Measurements from ENCODE around the gene ANGPT4. TPM values are rescaled to one million over a fixed set of nuclear protein-coding genes. Genes with fewer than 3 reads are reported as not detected.

The ANGPT4 gene
- polyA plus RNA-seq, 1 experiment, result not detected

DNA sequence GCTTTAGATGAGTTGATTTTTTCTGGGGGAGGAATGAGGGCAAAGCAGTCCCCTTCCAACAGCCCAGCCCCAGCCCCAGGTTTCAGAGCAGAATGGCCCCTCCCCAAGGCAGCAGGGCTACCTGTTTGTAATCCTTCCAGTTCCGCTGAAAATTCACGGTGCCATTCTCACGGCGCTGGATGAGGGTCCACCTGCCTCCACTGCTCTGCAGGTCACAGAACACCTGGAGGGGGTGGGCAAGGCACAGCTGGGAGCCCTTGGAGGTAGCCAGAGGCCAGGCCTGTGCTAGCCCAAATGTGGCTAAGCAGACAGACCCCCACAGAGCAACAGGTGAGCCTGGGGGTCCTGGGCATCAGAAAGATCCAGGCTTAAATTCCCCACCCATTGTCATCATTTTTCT is 36.5 kb downstream of the ANGPT4 start:
- TF ChIP-seq, protein P1, sequence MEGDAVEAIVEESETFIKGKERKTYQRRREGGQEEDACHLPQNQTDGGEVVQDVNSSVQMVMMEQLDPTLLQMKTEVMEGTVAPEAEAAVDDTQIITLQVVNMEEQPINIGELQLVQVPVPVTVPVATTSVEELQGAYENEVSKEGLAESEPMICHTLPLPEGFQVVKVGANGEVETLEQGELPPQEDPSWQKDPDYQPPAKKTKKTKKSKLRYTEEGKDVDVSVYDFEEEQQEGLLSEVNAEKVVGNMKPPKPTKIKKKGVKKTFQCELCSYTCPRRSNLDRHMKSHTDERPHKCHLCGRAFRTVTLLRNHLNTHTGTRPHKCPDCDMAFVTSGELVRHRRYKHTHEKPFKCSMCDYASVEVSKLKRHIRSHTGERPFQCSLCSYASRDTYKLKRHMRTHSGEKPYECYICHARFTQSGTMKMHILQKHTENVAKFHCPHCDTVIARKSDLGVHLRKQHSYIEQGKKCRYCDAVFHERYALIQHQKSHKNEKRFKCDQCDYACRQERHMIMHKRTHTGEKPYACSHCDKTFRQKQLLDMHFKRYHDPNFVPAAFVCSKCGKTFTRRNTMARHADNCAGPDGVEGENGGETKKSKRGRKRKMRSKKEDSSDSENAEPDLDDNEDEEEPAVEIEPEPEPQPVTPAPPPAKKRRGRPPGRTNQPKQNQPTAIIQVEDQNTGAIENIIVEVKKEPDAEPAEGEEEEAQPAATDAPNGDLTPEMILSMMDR (IDR thresholded peaks at IDR 0.05; ENCODE audit: low read depth, low read length), result no peak
- Histone ChIP-seq H3K27ac (ENCODE audit: low read depth, low read length) (no peak overlapping the region), H3K27me3 (ENCODE audit: control insufficient read depth, insufficient read depth, low read length) (no peaks in the 10 kb centered on the region), H3K9me3 (ENCODE audit: control insufficient read depth, insufficient read depth, low read length) (no peaks in the 10 kb centered on the region), H3K4me3 (ENCODE audit: low read depth, low read length) (no peak overlapping the region)
- POLR2A ChIA-PET, result no interaction called here
- DNase-seq (ENCODE audit: low read depth, low spot score), result no peak
- CTCF ChIA-PET, result interaction anchor here (1.0 to 1.2 kb wide), 2 partner anchors 61 to 76 kb away, joined by 4 read pairs; no protein-coding TSS in a partner anchor

- Histone ChIP-seq H3K27ac (ENCODE audit: low read depth, low read length) (no peak overlapping the region), H3K4me3 (ENCODE audit: low read depth, low read length) (no peak overlapping the region), H3K27me3 (ENCODE audit: control insufficient read depth, insufficient read depth, low read length) (no peaks in the 10 kb centered on the region), H3K9me3 (ENCODE audit: control insufficient read depth, insufficient read depth, low read length) (no peaks in the 10 kb centered on the region)
- TF ChIP-seq, protein P1 (IDR thresholded peaks at IDR 0.05; ENCODE audit: low read depth, low read length), result no peak
- no peak for DNase-seq (ENCODE audit: low read depth, low spot score)
- ChIA-PET POLR2A (no interaction called here), CTCF (interaction anchor here (1.0 to 1.2 kb wide), 2 partner anchors 60 to 77 kb away, joined by 4 read pairs; no protein-coding TSS in a partner anchor)
Observed at GRCh38 chr20:878511-879307, 37.4 kb downstream of the ANGPT4 start.

DNA sequence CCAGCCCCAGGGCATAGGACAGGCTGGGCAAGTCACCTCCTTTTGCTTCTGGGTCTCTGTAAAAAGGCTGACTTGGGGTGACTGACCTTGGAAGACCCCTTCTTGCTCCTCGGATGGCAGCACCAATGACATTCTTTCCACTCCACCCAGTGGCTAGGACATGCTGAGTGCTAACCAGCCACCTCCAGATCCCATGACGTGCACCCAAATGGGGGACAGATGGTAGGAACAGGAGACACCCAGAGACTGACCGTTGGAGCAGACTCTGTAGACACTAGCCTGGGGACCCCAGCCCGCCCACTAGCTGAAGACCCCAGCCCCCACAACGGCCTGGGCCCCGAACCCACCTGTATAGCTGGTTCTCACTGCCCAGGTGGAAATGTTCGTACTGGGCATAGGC is 38.3 kb downstream of the ANGPT4 start:
- H3K4me3 ChIP-seq (ENCODE audit: low read depth, low read length), result no peak overlapping the region
- no peaks in the 10 kb centered on the region for H3K27me3 ChIP-seq (ENCODE audit: control insufficient read depth, insufficient read depth, low read length)
- ChIA-PET POLR2A (no interaction called here), CTCF (no interaction called here)
- no peaks in the 10 kb centered on the region for H3K9me3 ChIP-seq (ENCODE audit: control insufficient read depth, insufficient read depth, low read length)
- TF ChIP-seq, protein P1 (IDR thresholded peaks at IDR 0.05; ENCODE audit: low read depth, low read length), result no peak
- no peak for DNase-seq (ENCODE audit: low read depth, low spot score)
- H3K27ac ChIP-seq (ENCODE audit: low read depth, low read length), result no peak overlapping the region

DNA sequence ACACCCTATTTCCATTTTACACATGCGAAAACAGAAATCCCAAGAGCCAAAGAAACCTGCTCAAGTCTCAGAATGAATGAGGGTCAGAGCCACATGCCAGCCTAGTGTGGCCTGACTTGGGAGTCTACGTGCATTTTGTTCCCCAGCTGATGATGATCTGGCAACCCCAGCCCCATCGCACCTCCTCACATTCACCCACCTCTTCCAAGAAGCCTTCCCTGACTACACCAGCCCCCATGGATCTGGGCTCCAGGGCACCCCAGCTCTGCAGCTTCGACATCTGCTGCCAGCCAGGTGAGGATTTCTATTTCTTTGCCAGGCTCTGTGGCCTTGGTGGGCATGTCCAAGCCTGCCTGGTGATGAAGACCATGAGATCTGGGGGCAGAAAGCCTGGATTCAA is 41.0 kb downstream of the ANGPT4 start:
- ChIA-PET POLR2A (no interaction called here), CTCF (no interaction called here)
- H3K9me3 ChIP-seq (ENCODE audit: control insufficient read depth, insufficient read depth, low read length), result no peaks in the 10 kb centered on the region
- DNase-seq (ENCODE audit: low read depth, low spot score), result no peak
- TF ChIP-seq, protein P1 (IDR thresholded peaks at IDR 0.05; ENCODE audit: low read depth, low read length), result no peak
- H3K27ac ChIP-seq (ENCODE audit: low read depth, low read length), result no peak overlapping the region
- no peak overlapping the region for H3K4me3 ChIP-seq (ENCODE audit: low read depth, low read length)
- no peaks in the 10 kb centered on the region for H3K27me3 ChIP-seq (ENCODE audit: control insufficient read depth, insufficient read depth, low read length)

DNA sequence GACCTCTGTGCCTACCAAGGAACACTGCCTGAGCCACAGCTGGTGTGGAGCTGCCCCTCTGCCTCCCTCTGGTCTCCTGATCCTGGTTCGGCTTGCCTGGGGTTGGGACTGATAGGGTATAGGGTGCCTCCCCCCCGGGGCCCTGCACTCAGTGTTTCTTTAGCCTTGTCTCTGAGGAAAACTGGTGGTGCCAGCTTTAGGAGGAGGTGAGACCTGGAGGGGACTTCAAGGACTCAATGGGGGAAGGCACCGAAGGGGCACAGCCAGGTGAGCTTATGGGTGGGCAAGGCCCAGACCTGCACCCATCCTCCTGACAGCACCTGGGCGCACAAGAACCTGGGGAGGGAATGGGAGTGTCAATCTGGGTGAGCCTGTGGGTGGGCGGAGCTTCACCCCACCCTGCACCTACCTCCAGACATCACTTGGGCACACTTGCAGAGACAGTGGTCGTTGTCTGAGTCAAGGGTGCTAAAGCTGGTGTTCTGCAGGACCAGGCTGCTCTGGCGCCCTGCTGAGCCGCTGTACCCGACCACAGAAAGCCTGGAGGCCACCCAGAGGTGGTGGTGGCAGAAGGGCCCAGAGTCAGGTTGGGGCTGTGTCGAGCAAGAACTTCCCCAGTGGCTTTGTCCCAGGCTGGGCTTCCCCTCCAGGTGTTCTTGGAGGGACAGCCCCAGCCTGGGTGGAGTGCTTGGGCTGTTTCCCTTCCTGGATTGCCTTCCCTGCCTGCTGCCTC is 42.1 kb downstream of the ANGPT4 start:
- no peak overlapping the region for H3K27ac ChIP-seq (ENCODE audit: low read depth, low read length)
- TF ChIP-seq, protein P1 (IDR thresholded peaks at IDR 0.05; ENCODE audit: low read depth, low read length), result no peak

More for the DNA sequence above, 42.1 kb downstream of the ANGPT4 start:
- H3K9me3 ChIP-seq (ENCODE audit: control insufficient read depth, insufficient read depth, low read length), result no peaks in the 10 kb centered on the region
- DNase-seq (ENCODE audit: low read depth, low spot score), result no peak
- no peak overlapping the region for H3K4me3 ChIP-seq (ENCODE audit: low read depth, low read length)
- POLR2A ChIA-PET, result no interaction called here
- CTCF ChIA-PET, result no interaction called here
- H3K27me3 ChIP-seq (ENCODE audit: control insufficient read depth, insufficient read depth, low read length), result no peaks in the 10 kb centered on the region
